ENCODE measurements around the gene PKLR. TPM values are rescaled to one million over a fixed set of nuclear protein-coding genes. Genes with fewer than 3 reads are reported as not detected.
"Not testable (repeated sequence)": the region's sequence is repeated elsewhere in the genome, so short reads cannot be mapped to it uniquely, and the experiment has no call there.

Gene PKLR
- total RNA-seq, 4 donors from 2014 or later: 0.21 TPM; not detected in 3

DNA sequence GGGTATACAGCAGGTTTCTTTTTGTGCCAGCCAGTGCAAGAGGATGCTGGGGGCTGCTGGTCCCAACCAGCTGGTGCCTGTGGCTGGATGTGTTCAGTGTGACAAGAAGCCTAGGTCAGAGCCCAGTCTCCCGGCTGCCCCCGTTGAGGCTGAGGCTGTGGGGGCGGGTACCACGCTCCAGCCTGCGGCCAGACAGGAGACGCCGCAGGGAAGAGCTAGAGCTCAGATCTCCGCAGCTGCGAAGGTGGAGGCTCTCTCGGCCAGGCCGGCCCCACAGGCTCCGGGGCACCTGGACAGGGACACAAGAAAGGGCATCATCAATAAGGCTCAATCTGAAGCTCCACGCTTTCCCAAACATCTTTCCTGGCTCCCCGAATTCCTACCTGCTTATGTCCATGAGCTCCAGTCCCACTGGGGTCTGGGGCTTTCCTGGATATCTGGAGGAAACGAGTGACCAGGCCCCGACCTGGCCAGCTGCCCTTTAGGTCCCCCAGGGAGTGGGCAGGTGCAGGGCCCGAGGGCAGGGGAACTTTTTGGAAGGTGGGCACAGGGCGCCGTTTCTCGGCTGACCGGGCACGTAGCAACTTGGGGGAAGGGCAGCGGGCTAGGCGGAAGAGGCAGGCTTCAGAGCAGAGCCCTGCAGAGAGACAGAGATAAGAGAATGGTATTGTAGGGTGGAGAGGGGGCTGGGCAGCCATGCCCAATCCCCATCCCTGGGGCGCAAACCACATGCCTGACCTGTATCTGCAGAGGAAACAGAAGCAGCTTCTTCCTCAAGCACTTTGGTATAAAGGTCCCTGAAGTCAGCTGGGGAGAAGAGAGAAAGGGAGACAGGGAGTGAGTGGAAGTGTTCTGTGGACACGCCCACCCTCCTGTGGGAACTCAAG, 53.3 kb downstream of the PKLR start:
- intact Hi-C loops (cut with DNase I; ENCODE audit: low total_unique reads): no loop called here
- no peak for DNase-seq
- H3K9me3 ChIP-seq: no peaks in the 10 kb centered on the region

GRCh38 chr1:155246796-155247195, 54.4 kb downstream of the PKLR start:
- H3K27me3 ChIP-seq; H3K36me3 ChIP-seq; DNase-seq; H3K4me3 ChIP-seq; H3K4me1 ChIP-seq; H3K27ac ChIP-seq; H3K9me3 ChIP-seq; intact Hi-C loops (cut with DNase I; ENCODE audit: low total_unique reads): not testable (repeated sequence)

More for the DNA sequence above, 53.3 kb downstream of the PKLR start:
- Histone ChIP-seq H3K4me1 (peaks cover 0 to 6% of the 10 kb centered on the region in 2 donors), H3K27me3 (peaks cover 0 to 3% of the 10 kb centered on the region in 2 donors), H3K4me3 (no peak overlapping the region), H3K36me3 (no peaks in the 10 kb centered on the region), H3K27ac (no peak overlapping the region)
- TF ChIP-seq CTCF (IDR thresholded peaks at IDR 0.05) (no peak), POLR2A (IDR thresholded peaks at IDR 0.05) (no peak)

- Histone ChIP-seq H3K27me3 (peaks cover 0 to 3% of the 10 kb centered on the region in 2 donors), H3K27ac (peak overlapping the region; percentile 93 to 94), H3K36me3 (no peaks in the 10 kb centered on the region), H3K4me1 (peaks cover 0 to 4% of the 10 kb centered on the region in 2 donors), H3K4me3 (peak overlapping the region; percentile 47 to 51), H3K9me3 (no peaks in the 10 kb centered on the region)
- no peak for TF ChIP-seq POLR2A (IDR thresholded peaks at IDR 0.05)
- no peak for TF ChIP-seq CTCF (IDR thresholded peaks at IDR 0.05)
- intact Hi-C loops (cut with DNase I; ENCODE audit: low total_unique reads): no loop called here
- no peak for DNase-seq
Measured at GRCh38 chr1:155245163-155245524, 56.1 kb downstream of the PKLR start.

DNA sequence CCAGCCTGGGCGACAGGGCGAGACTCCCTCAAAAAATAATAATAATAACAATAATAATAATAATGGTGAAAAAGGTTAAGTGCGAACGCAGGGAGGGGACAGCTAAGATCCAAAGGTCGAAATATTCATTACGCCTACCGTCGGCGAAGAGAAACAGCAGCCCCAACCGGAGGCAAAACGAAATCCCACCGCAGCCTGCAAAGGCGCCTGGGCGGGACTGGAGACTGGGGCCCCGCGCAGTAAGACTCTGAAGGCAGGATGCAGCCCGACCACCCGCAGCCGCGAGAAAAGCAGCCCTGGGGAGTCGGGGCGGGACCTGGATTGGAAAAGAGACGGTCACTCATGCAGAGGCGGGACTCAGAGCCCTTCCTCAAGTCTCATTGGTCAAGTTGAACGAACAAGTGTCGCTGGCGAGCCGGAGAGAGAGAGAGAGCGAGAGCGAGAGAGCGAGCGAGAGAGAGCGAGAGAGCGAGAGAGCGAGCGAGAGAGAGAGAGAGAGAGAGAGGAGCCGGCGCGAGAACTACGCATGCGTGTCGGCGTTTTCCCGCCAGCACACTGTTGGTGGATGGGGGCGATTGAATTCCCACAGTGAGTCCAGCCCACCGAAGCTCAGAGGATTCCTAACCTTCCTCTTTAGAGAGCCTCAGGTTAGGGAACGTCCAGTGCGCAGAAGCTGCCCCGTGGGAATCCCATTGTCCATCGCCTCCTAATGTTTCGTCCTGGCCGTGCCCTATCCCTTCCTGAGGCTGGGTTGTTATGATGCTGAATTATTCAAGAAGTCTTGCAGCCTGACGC, 56.7 kb downstream of the PKLR start:
- no peaks in the 10 kb centered on the region for H3K9me3 ChIP-seq
- H3K27ac ChIP-seq: peak overlapping the region; percentile 93 to 94
- intact Hi-C loops (cut with DNase I; ENCODE audit: low total_unique reads): no loop called here
- H3K4me1 ChIP-seq: peaks cover 0 to 3% of the 10 kb centered on the region in 2 donors
- peak; percentile 63 to 100 (median 92) for TF ChIP-seq CTCF (IDR thresholded peaks at IDR 0.05)
- TF ChIP-seq POLR2A (IDR thresholded peaks at IDR 0.05): peak; percentile 75 to 85
- DNase-seq: peak; percentile 97 to 99
- H3K27me3 ChIP-seq: peaks cover 0 to 3% of the 10 kb centered on the region in 2 donors
- H3K4me3 ChIP-seq: peak overlapping the region; percentile 47 to 51
- no peaks in the 10 kb centered on the region for H3K36me3 ChIP-seq

DNA sequence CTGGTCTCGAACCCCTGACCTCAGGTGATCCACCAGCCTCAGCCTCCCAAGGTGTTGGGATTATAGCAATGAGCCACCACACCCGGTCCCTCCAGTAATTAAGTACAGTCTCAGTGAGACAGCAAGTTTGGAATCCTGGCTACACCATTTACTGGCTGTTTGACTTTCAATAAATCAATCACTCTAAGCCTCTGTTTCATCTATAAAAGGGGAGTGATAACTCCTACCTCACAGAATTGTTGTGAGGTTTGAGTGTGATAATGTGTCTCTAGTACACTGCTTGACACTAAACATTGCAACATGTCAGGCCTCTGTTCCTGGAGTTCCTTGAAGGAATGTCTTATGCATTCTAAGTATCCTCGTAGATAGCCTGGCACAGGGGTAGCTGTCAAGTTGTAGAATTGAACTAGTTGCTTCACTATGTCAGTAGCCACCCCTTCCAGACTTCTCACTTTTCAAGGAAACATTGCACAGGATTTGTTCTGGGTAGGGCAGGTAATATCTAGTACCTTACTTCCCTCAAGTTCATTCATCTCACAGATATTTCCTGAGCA, 58.4 kb downstream of the PKLR start:
- TF ChIP-seq POLR2A (IDR thresholded peaks at IDR 0.05) (no peak), CTCF (IDR thresholded peaks at IDR 0.05) (no peak)
- H3K4me1 ChIP-seq: peaks cover 0 to 3% of the 10 kb centered on the region in 2 donors
- H3K27me3 ChIP-seq: peaks cover 0 to 3% of the 10 kb centered on the region in 2 donors
- intact Hi-C loops (cut with DNase I; ENCODE audit: low total_unique reads): no loop called here
- peak overlapping the region in 1 of 2 donors; percentile 51 for H3K4me3 ChIP-seq
- no peak for DNase-seq
- peak overlapping the region; percentile 93 to 94 for H3K27ac ChIP-seq
- no peaks in the 10 kb centered on the region for H3K36me3 ChIP-seq
- no peaks in the 10 kb centered on the region for H3K9me3 ChIP-seq
